ENCODE results near the gene SAMD14.

SAMD14 gene

DNA sequence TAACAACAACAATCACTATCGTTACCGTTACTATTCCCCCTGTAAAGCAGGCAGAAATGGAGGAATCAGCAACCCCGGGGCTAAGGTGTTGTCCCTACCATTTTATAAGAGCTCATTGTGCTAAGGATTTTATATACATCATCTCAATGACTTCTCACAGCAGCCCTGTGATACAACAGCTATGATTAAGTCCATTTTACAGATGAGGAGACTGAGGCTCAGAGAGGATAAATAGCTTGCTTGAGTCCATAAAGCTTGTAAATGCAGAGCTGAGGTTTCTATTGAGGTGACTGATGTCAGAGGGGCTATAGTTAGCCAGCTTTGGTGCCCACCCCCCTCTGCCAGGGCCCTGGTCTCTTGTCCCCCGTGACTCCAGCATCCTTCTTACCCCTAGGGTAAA lies 51.5 kb downstream of the SAMD14 start:
- in situ Hi-C loops (cut with HindIII; ENCODE audit: low sequenced_read_pairs): no loop called here
- TF ChIP-seq, protein P1, sequence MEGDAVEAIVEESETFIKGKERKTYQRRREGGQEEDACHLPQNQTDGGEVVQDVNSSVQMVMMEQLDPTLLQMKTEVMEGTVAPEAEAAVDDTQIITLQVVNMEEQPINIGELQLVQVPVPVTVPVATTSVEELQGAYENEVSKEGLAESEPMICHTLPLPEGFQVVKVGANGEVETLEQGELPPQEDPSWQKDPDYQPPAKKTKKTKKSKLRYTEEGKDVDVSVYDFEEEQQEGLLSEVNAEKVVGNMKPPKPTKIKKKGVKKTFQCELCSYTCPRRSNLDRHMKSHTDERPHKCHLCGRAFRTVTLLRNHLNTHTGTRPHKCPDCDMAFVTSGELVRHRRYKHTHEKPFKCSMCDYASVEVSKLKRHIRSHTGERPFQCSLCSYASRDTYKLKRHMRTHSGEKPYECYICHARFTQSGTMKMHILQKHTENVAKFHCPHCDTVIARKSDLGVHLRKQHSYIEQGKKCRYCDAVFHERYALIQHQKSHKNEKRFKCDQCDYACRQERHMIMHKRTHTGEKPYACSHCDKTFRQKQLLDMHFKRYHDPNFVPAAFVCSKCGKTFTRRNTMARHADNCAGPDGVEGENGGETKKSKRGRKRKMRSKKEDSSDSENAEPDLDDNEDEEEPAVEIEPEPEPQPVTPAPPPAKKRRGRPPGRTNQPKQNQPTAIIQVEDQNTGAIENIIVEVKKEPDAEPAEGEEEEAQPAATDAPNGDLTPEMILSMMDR (IDR thresholded peaks at IDR 0.05; ENCODE audit: low read depth, low read length, missing control alignments): no peak
- no peak overlapping the region for H3K4me3 ChIP-seq (ENCODE audit: low read depth, low read length)
- DNase-seq (ENCODE audit: low read depth): no peak

DNA sequence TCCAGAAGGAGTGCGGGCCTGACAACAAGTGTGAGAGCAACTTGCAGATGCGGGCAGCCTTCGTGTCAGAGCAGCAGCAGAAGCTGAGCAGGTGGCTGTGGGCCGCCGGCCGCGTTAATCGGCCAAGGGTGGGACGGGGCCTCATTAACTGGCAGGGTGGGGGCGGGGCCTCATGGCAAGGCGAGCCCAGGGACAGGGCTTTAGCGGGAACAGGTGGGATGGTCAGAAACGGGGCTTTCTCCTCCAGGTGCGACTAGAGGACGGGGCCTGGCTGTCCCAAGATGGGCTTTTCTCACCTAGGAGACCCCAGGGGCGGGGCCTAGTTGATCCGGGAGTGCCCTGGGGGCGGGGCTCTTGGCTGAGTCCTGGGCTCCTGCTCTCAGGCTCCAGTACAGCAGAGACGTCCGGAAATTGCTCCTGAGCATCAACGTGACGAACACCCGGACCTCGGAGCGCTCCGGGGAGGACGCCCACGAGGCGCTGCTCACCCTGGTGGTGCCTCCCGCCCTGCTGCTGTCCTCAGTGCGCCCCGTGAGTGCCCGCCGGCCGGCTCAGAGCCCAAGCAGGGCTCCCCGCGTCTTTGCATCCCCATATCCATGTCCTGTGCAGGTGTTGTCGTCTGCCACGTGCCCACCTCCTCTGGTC lies 53.2 kb downstream of the SAMD14 start:
- in situ Hi-C loops (cut with HindIII; ENCODE audit: low sequenced_read_pairs): no loop called here
- DNase-seq (ENCODE audit: low read depth): no peak
- TF ChIP-seq, protein P1 (IDR thresholded peaks at IDR 0.05; ENCODE audit: low read depth, low read length, missing control alignments): no peak
- H3K4me3 ChIP-seq (ENCODE audit: low read depth, low read length): no peak overlapping the region

DNA sequence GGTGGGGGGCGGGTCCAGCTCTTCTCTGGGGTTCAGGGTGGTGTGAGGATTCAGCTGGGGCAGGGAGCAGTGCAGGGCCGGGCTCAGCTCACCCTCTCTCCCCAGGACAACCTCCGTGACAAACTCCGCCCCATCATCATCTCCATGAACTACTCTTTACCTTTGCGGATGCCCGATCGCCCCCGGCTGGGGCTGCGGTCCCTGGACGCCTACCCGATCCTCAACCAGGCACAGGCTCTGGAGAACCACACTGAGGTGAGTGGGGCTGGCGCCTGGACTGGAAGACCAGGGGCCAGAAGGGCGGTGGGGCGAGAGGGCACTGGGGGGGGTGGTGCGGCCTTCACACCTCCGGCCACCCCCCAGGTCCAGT lies 53.8 kb downstream of the SAMD14 start:
- H3K4me3 ChIP-seq (ENCODE audit: low read depth, low read length): no peak overlapping the region
- TF ChIP-seq, protein P1 (IDR thresholded peaks at IDR 0.05; ENCODE audit: low read depth, low read length, missing control alignments): no peak
- in situ Hi-C loops (cut with HindIII; ENCODE audit: low sequenced_read_pairs): no loop called here
- DNase-seq (ENCODE audit: low read depth): no peak

DNA sequence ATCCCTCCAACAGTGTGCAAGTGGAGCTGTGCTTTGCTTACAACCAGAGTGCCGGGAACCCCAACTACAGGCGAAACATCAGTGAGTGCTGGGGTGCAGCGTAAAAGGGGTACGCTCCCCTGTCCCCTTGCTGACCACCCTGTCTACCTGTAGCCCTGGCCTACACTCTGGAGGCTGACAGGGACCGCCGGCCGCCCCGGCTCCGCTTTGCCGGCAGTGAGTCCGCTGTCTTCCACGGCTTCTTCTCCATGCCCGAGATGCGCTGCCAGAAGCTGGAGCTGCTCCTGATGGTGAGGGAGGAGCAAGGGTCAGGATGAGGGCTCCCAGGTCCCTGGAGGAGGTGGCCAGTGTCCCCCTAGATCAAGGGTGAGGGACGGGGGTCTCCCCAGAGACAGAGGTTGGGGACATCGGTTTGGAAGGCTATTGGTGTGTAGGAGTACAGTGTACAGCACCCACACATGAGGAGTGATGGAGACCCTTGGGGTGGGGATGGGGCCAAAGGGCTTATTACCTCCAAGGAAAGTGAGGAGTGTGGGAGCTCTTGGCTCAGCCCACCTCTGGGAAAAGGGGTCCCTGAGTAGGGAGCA lies 54.4 kb downstream of the SAMD14 start:
- TF ChIP-seq, protein P1 (IDR thresholded peaks at IDR 0.05; ENCODE audit: low read depth, low read length, missing control alignments): no peak
- DNase-seq (ENCODE audit: low read depth): no peak
- no peak overlapping the region for H3K4me3 ChIP-seq (ENCODE audit: low read depth, low read length)
- in situ Hi-C loops (cut with HindIII; ENCODE audit: low sequenced_read_pairs): no loop called here

DNA sequence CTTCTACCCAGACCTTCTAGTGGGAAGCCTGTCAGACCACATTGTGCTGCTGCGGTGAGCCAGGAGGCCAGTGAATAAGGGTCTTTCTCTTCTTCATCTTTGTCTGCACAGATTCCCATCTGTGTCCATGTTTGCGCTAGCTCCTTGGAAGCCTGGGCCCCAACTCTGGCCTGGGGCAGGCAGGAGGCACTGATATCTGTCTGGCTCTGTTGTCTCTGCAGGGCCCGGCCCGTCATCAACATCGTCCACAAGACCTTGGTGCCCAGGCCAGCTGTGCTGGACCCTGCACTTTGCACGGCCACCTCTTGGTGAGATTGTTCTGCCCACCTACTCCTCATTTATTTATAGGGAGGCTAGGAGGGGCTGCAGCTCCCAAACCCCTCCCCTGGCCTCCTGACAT lies 55.7 kb downstream of the SAMD14 start:
- in situ Hi-C loops (cut with HindIII; ENCODE audit: low sequenced_read_pairs): no loop called here
- DNase-seq (ENCODE audit: low read depth): no peak
- TF ChIP-seq, protein P1 (IDR thresholded peaks at IDR 0.05; ENCODE audit: low read depth, low read length, missing control alignments): no peak
- H3K4me3 ChIP-seq (ENCODE audit: low read depth, low read length): no peak overlapping the region

DNA sequence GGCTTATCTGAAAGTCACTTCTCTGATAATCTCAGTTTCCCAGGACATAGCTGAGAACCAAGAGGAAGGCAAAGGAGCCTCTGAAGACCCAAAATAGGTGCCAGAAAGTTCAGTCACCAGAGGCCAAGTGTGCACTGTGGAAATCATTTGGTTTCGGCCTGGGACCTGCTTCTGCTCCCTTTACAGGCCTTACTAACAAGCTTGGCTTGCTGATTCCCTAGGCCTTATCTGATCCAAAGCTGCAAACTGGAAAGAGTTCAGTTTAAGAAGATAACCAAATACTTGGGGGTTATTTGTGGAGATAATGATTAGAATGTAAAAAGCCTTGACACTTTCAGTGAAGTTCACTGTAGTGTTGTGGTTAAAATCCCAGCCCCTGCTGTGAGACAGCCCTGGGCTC lies 57.0 kb downstream of the SAMD14 start:
- in situ Hi-C loops (cut with HindIII; ENCODE audit: low sequenced_read_pairs): no loop called here
- TF ChIP-seq, protein P1 (IDR thresholded peaks at IDR 0.05; ENCODE audit: low read depth, low read length, missing control alignments): no peak
- H3K4me3 ChIP-seq (ENCODE audit: low read depth, low read length): no peak overlapping the region
- DNase-seq (ENCODE audit: low read depth): no peak

Measured in astrocyte of the cerebellum (primary cell).